H7 (cell line): ENCODE measurements around the gene FICD. TPM values are rescaled to one million over a fixed set of nuclear protein-coding genes. Genes with fewer than 3 reads are reported as not detected.
A peak's percentile ranks its signal among the peaks of the same experiment; 100 is the strongest.

Source experiments
- DNase-seq: peaks from one replicate; pipeline ENCODE4 v3.0.0; 2012
- H3K27me3 ChIP-seq: 2 replicates; pipeline ENCODE4 v1.6.0; 2011; ENCODE audit warnings: mild to moderate bottlenecking, low read length; ENCODE audit not compliant: control insufficient read depth, insufficient read depth
- H3K36me3 ChIP-seq: replicated peaks from 2 replicates; pipeline ENCODE4 v1.5.1; 2011; ENCODE audit warnings: low read length; ENCODE audit not compliant: control insufficient read depth, insufficient read depth
- H3K4me3 ChIP-seq: 2 replicates; pipeline ENCODE4 v1.5.1; 2011; ENCODE audit warnings: low read depth, mild to moderate bottlenecking, control low read depth, low read length, moderate library complexity; ENCODE audit not compliant: insufficient read depth
- total RNA-seq: library from RNA; depleted of rRNA; stranded (reverse); fragments of >200 nt; shearing (Covaris generic); gene quantifications from 2 replicates; pipeline ENCODE4 v1.2.3, GENCODE V29; 2014

The FICD gene
- total RNA-seq, 1 experiment from 2014 or later, result 4.4 TPM

GRCh38 chr12:108515916-108516315, 839 bp downstream of the FICD start:
- Histone ChIP-seq H3K36me3 (peaks cover 14% of the 10 kb centered on the region), H3K4me3 (peak overlapping the region; percentile 91), H3K27me3 (no peaks in the 10 kb centered on the region)
- DNase-seq, result no peak

- H3K27me3 ChIP-seq, result no peaks in the 10 kb centered on the region
- H3K4me3 ChIP-seq, result no peak overlapping the region
- peaks cover 17% of the 10 kb centered on the region for H3K36me3 ChIP-seq
- DNase-seq, result peak; percentile 57
Measured at GRCh38 chr12:108516511-108517275, 1.6 kb downstream of the FICD start.

- no peak overlapping the region for H3K4me3 ChIP-seq
- DNase-seq, result no peak
- peaks cover 24% of the 10 kb centered on the region for H3K36me3 ChIP-seq
- no peaks in the 10 kb centered on the region for H3K27me3 ChIP-seq
Measured at GRCh38 chr12:108517288-108518100, 2.4 kb downstream of the FICD start.

GRCh38 chr12:108518101-108518715, 3.1 kb downstream of the FICD start:
- no peak for DNase-seq
- H3K36me3 ChIP-seq, result peaks cover 31% of the 10 kb centered on the region
- no peaks in the 10 kb centered on the region for H3K27me3 ChIP-seq
- H3K4me3 ChIP-seq, result no peak overlapping the region

GRCh38 chr12:108518716-108519496, 3.8 kb downstream of the FICD start:
- peaks cover 36% of the 10 kb centered on the region for H3K36me3 ChIP-seq
- no peak overlapping the region for H3K4me3 ChIP-seq
- no peaks in the 10 kb centered on the region for H3K27me3 ChIP-seq
- no peak for DNase-seq

- H3K4me3 ChIP-seq, result no peak overlapping the region
- H3K27me3 ChIP-seq, result no peaks in the 10 kb centered on the region
- H3K36me3 ChIP-seq, result peaks cover 42% of the 10 kb centered on the region
- DNase-seq, result peak; percentile 76
Measured at GRCh38 chr12:108519558-108519957, 4.5 kb downstream of the FICD start.

GRCh38 chr12:108523365-108523764, 8.3 kb downstream of the FICD start:
- Histone ChIP-seq H3K27me3 (no peaks in the 10 kb centered on the region), H3K36me3 (peaks cover 74% of the 10 kb centered on the region), H3K4me3 (no peak overlapping the region)
- no peak for DNase-seq

- peaks cover 79% of the 10 kb centered on the region for H3K36me3 ChIP-seq
- no peak overlapping the region for H3K4me3 ChIP-seq
- DNase-seq, result no peak
- no peaks in the 10 kb centered on the region for H3K27me3 ChIP-seq
Measured at GRCh38 chr12:108525681-108526080, 10.6 kb downstream of the FICD start.

GRCh38 chr12:108526482-108527165, 11.5 kb downstream of the FICD start:
- H3K36me3 ChIP-seq, result peaks cover 80% of the 10 kb centered on the region
- no peak for DNase-seq
- H3K27me3 ChIP-seq, result no peaks in the 10 kb centered on the region
- H3K4me3 ChIP-seq, result no peak overlapping the region

- DNase-seq, result no peak
- Histone ChIP-seq H3K27me3 (no peaks in the 10 kb centered on the region), H3K4me3 (no peak overlapping the region), H3K36me3 (peaks cover 80% of the 10 kb centered on the region)
Measured at GRCh38 chr12:108527166-108527496, 12.1 kb downstream of the FICD start.

- Histone ChIP-seq H3K27me3 (no peaks in the 10 kb centered on the region), H3K36me3 (peaks cover 64% of the 10 kb centered on the region), H3K4me3 (no peak overlapping the region)
- no peak for DNase-seq
Measured at GRCh38 chr12:108530161-108530560, 15.1 kb downstream of the FICD start.

- no peak for DNase-seq
- H3K4me3 ChIP-seq, result no peak overlapping the region
- H3K27me3 ChIP-seq, result no peaks in the 10 kb centered on the region
- H3K36me3 ChIP-seq, result peaks cover 57% of the 10 kb centered on the region
Measured at GRCh38 chr12:108531929-108532848, 17.1 kb downstream of the FICD start.

GRCh38 chr12:108538146-108538545, 23.1 kb downstream of the FICD start:
- Histone ChIP-seq H3K36me3 (peaks cover 28% of the 10 kb centered on the region), H3K27me3 (no peaks in the 10 kb centered on the region), H3K4me3 (no peak overlapping the region)
- DNase-seq, result no peak
